CD4-positive, alpha-beta T cell (primary cell): ENCODE measurements around the gene NOP10. TPM values are rescaled to one million over a fixed set of nuclear protein-coding genes. Genes with fewer than 3 reads are reported as not detected.
A peak's percentile ranks its signal among the peaks of the same experiment; 100 is the strongest.

Experiments
- ATAC-seq: fragments of 200-7000 bp; cut with Tn5 transposase; one replicate; pipeline ENCODE4 v1.10.0; 2022; ENCODE audit warnings: mild to moderate bottlenecking; ENCODE audit not compliant: poor library complexity
- CTCF ChIA-PET: fragments of 350-600 bp; sonication (Branson Sonifier 250); formaldehyde crosslinking; loops from one replicate; lab custom pipeline; 2021; ENCODE audit warnings: antibody characterized with exemption, inconsistent platforms; lab: Charles Lee
- POLR2A ChIA-PET: fragments of 350-600 bp; sonication (Branson Sonifier 250); formaldehyde crosslinking; loops from one replicate; lab custom pipeline; 2021; ENCODE audit warnings: antibody characterized with exemption, inconsistent platforms; lab: Charles Lee
- DNase-seq, 14 experiments: peaks; one replicate each; pipeline ENCODE4 v3.0.0-alpha.2; 2013 to 2020; ENCODE audit warnings: mixed read lengths in 2 of 14
- H3K27ac ChIP-seq, 2 donors: one replicate each; pipeline versions ENCODE4 v1.5.1 to v1.7.0; 2013; ENCODE audit warnings: low read length in 2 of 2, low read depth in 1 of 2, mild to moderate bottlenecking in 1 of 2
- H3K27me3 ChIP-seq, 2 experiments: 1 replicate in 1 of 2; 2 replicates in 1 of 2; pipeline versions ENCODE4 v1.6.1 to v1.7.0; 2013; ENCODE audit warnings: low read length in 2 of 2, control low read depth in 1 of 2, mild to moderate bottlenecking in 1 of 2, moderate library complexity in 1 of 2; ENCODE audit not compliant: insufficient read depth in 2 of 2, control insufficient read depth in 1 of 2
- H3K36me3 ChIP-seq: one replicate; pipeline ENCODE4 v1.6.1; 2013; ENCODE audit warnings: low read length, control low read depth; ENCODE audit not compliant: insufficient read depth
- H3K4me1 ChIP-seq: one replicate; pipeline ENCODE4 v1.6.1; 2013; ENCODE audit warnings: low read length, control low read depth; ENCODE audit not compliant: insufficient read depth
- H3K4me3 ChIP-seq: one replicate; pipeline ENCODE4 v1.5.1; 2013; ENCODE audit warnings: mild to moderate bottlenecking, low read length, moderate library complexity
- H3K9me3 ChIP-seq, 2 experiments: 1 replicate in 1 of 2; 2 replicates in 1 of 2; pipeline versions ENCODE4 v1.6.1 to v1.7.0; 2013; ENCODE audit warnings: low read length in 2 of 2, mild to moderate bottlenecking in 2 of 2, control low read depth in 1 of 2, moderate library complexity in 1 of 2; ENCODE audit not compliant: control insufficient read depth in 1 of 2, insufficient read depth in 1 of 2
- H3K27ac Mint-ChIP-seq: one replicate; pipeline ENCODE4 v1.8.0; 2020; ENCODE audit warnings: mixed read lengths
- H3K27me3 Mint-ChIP-seq: one replicate; pipeline ENCODE4 v1.8.0; 2021; ENCODE audit warnings: mixed read lengths
- H3K36me3 Mint-ChIP-seq: one replicate; pipeline ENCODE4 v1.8.0; 2021; ENCODE audit warnings: low read depth, mixed read lengths
- H3K4me1 Mint-ChIP-seq: one replicate; pipeline ENCODE4 v1.8.0; 2021; ENCODE audit warnings: low read depth, mixed read lengths
- H3K4me3 Mint-ChIP-seq: one replicate; pipeline ENCODE4 v1.8.0; 2020; ENCODE audit warnings: mild to moderate bottlenecking, mixed read lengths
- H3K9me3 Mint-ChIP-seq: one replicate; pipeline ENCODE4 v1.8.0; 2020; ENCODE audit warnings: mixed read lengths
- CTCF ChIP-seq: fragments of 200-600 bp; IDR thresholded peaks from one replicate; pipeline ENCODE4 v1.8.0; 2022; ENCODE audit warnings: antibody characterized with exemption, mild to moderate bottlenecking
- intact Hi-C, 2 experiments: fragments of 100-400 bp; cut with DNase I in 1 of 2; cut with micrococcal nuclease in 1 of 2; formaldehyde crosslinking; loops; one replicate each; pipeline versions ENCODE4 v1.15.1 to v1.9.0; 2023 to 2025; cut with DNase I, micrococcal nuclease
- total RNA-seq, 174 experiments: library from RNA in 2 of 174; stranded (reverse) in 2 of 174; gene quantifications; one replicate each; pipeline ENCODE4 v1.2.3 and lab custom pipeline; 2021 to 2026

Gene NOP10
- total RNA-seq, 2 experiments from 2014 or later, result 44.4 to 44.8 TPM

- intact Hi-C loops, result loop anchor here (2.0 to 5.0 kb wide), 3 partner anchors 19 to 235 kb away; partner anchors contain the start of genes EMC4 (in 1 of the 2), EMC7 (in 1 of the 2) and PGBD4 (in 1 of the 2)
- no peaks in the 10 kb centered on the region for H3K9me3 Mint-ChIP-seq
- peaks cover 17% of the 10 kb centered on the region for H3K36me3 ChIP-seq
- DNase-seq (peak; percentile 80 to 97 (median 89)), ATAC-seq (peak; percentile 79)
- no peaks in the 10 kb centered on the region for H3K9me3 ChIP-seq
- H3K36me3 Mint-ChIP-seq, result peaks cover 31% of the 10 kb centered on the region
- peak within 1 kb of the TSS; percentile 100 for H3K4me3 Mint-ChIP-seq
- H3K4me1 Mint-ChIP-seq, result peaks cover 61% of the 10 kb centered on the region
- H3K4me1 ChIP-seq, result peaks cover 49% of the 10 kb centered on the region
- H3K27me3 Mint-ChIP-seq, result no peaks in the 10 kb centered on the region
- H3K4me3 ChIP-seq, result peak within 1 kb of the TSS; percentile 98
- ChIA-PET POLR2A (interaction anchor here (0.5 to 5.3 kb wide), 24 partner anchors 11 to 650 kb away, joined by 3 to 127 read pairs (median 4); partner anchors contain the start of genes EMC7, GOLGA8A, GOLGA8B and KATNBL1), CTCF (interaction anchor here (1.0 to 5.5 kb wide), 4 partner anchors 10 to 45 kb away, joined by 3 to 37 read pairs (median 4); partner anchors contain the start of gene LPCAT4)
- peak within 1 kb of the TSS; percentile 98 for H3K27ac Mint-ChIP-seq
- peak within 1 kb of the TSS; percentile 80 to 96 for H3K27ac ChIP-seq
- no peak for TF ChIP-seq CTCF
- no peaks in the 10 kb centered on the region for H3K27me3 ChIP-seq
These were observed 5.2 kb downstream of the NOP10 start, which contains the start of gene SLC12A6 for GRCh38 chr15:34337557-34338306. TSS of gene SLC12A6 (minus strand) at chr15:34337781. CDS start at chr15:34336680, 1,101 bp downstream.

DNA sequence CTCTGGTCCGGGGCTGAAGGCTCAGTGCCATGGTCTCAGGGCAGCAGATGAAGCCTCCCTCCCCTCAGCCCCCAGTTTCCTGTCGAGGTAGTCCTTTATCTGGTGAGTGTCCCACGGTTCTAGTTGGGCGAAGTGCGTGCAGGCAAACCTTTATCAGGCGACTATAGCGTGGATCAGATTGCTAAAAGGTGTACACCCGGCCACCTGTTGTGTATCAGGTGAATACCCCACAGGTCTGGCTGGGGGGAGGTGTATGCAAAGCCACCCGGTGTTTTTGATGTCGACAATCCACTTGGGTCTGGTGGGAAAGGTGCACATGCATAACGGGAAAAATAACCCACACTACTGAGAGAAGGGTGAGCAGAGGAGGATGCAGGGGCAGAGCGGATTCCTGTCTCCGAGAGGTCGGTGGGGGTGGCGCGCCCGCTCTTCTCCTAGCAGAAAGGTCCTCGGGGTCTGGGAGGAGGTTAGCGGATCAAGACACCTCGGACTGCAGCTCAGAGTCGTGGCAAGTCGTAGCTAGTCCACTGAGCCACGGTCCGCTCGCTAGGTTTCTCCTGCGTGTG is 5.9 kb downstream of the NOP10 start:
- Mint-ChIP-seq H3K36me3 (peaks cover 31% of the 10 kb centered on the region), H3K27me3 (no peaks in the 10 kb centered on the region), H3K9me3 (no peaks in the 10 kb centered on the region), H3K4me3 (peak overlapping the region; percentile 100), H3K27ac (peak overlapping the region; percentile 98), H3K4me1 (peaks cover 66% of the 10 kb centered on the region)
- Histone ChIP-seq H3K4me1 (peaks cover 51% of the 10 kb centered on the region), H3K4me3 (peak overlapping the region; percentile 98), H3K36me3 (peaks cover 17% of the 10 kb centered on the region), H3K9me3 (no peaks in the 10 kb centered on the region), H3K27me3 (no peaks in the 10 kb centered on the region), H3K27ac (peak overlapping the region; percentile 80 to 96)
- ChIA-PET CTCF (interaction anchor here (1.0 to 5.5 kb wide), 4 partner anchors 9 to 45 kb away, joined by 3 to 37 read pairs (median 4); partner anchors contain the start of gene LPCAT4), POLR2A (interaction anchor here (0.5 to 5.3 kb wide), 16 partner anchors 10 to 297 kb away, joined by 3 to 127 read pairs (median 7); partner anchors contain the start of genes EMC7, GOLGA8A, LPCAT4 and PGBD4)
- peak; percentile 9 for ATAC-seq
- intact Hi-C loops, result loop anchor here (2.0 to 5.0 kb wide), 3 partner anchors 18 to 235 kb away; partner anchors contain the start of genes EMC4 (in 1 of the 2), EMC7 (in 1 of the 2) and PGBD4 (in 1 of the 2)
- TF ChIP-seq CTCF, result no peak
- DNase-seq, result peak in 13 of 14 experiments; percentile 10 to 55 (median 32)
